Inflammatory macrophage treated with lipopolysaccharide for 4 hours (primary cell): ENCODE data around the gene ADPRH.

Source experiments
- DNase-seq: peaks from one replicate; pipeline ENCODE4 v3.0.0-alpha.2; 2020

ADPRH gene

DNA sequence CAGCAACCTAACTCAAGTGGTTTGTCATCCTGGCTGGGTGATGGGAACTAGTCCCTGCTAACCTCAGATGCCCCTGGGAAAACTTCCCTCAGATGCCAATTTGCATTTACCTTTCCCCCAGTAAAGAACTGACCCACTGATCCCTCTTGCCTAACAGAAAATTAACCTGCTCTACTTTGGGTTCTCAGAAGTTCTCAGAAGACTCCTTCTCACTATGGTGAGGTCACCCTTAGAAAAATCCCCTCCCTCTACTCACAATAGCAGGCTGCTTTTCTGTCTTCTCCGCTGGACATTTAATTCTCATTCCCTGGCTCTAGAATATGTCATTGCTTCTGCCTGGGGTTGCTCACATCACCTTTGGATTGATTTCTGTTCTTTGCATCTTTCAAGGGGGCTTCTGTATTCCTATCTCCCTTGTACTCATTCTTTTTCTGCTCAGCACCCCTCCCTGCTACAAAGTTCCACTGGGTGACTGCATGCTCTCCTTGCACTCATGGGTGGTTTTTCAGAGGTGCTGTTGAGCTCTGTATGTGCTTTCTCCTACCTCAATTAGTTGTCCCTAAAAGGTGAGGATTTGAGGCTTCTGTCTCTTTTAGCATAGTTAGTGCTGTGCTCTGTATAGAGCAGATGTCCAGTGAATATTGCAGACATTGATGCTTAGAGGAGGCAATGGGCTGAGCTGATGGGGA lies 19.3 kb downstream of the ADPRH start:
- DNase-seq = no peak

GRCh38 chr3:119599558-119600174 lies 20.4 kb downstream of the ADPRH start:
- no peak for DNase-seq

- no peak for DNase-seq
Measured at GRCh38 chr3:119600732-119601131, 21.4 kb downstream of the ADPRH start.

DNA sequence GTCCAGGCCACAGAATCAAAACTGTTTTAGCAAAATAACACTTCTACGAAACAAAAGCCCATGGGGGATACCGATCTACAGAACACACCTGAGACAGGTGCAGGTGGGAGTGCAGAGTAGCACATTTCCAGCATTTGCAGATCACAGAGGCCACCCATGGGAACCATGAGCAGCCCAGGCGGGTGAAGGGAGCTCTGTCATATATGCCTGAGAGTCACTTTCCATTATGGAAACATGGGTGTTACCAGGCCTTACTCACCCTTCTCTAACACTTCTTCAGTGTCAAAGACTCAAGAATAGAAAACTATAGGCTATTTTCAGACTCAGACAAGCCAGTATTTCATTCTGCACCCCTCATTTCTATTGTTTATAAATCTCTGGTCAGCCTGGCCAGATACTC lies 21.9 kb downstream of the ADPRH start:
- DNase-seq = no peak

- no peak for DNase-seq
Measured at GRCh38 chr3:119602676-119603075, 23.4 kb downstream of the ADPRH start.

GRCh38 chr3:119604878-119605277 lies 25.6 kb downstream of the ADPRH start:
- DNase-seq = no peak

- no peak for DNase-seq
Measured at GRCh38 chr3:119608405-119609000, 29.2 kb downstream of the ADPRH start.

- DNase-seq = no peak
Measured at GRCh38 chr3:119609301-119609700, 30.0 kb downstream of the ADPRH start.

DNA sequence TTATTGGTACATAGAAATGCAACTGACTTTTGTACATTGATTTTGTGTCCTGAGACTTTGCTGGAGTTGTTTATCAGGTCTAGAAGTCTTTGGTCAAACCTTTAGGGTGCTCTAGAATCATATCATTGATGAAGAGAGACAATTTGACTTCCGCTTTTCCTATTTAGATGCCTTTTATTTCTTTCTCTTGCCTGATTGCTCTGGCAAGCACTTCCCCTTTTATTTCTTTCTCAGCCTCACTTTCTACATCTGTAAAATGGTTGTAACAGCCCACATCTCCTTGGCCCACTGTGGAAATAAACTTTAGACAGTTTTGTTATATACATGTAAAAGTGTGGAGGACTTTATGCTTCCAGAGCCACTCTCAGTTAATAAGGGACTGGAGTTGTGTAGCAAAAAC lies 32.4 kb downstream of the ADPRH start:
- DNase-seq = no peak

DNA sequence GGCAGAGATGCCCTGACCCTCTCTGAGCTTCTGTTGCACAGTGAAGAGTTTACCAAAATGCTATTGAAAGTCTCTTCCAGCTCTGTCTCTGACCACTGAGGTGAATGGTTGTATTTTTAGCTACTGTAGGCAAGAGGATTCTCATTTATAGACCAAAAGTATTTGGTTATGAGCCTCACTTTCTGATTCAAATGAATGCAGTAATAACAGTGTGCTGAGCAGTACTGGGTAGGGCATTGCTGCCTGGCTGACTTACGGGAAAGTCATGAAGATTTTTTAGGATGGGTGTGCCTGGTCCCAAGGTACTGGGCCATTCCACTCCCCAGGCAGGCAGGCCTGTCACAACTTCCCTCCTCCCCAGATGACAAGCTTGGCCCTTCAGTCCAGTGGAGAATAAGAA lies 33.9 kb downstream of the ADPRH start:
- DNase-seq = no peak

- no peak for DNase-seq
Measured at GRCh38 chr3:119613872-119614271, 34.6 kb downstream of the ADPRH start.

DNA sequence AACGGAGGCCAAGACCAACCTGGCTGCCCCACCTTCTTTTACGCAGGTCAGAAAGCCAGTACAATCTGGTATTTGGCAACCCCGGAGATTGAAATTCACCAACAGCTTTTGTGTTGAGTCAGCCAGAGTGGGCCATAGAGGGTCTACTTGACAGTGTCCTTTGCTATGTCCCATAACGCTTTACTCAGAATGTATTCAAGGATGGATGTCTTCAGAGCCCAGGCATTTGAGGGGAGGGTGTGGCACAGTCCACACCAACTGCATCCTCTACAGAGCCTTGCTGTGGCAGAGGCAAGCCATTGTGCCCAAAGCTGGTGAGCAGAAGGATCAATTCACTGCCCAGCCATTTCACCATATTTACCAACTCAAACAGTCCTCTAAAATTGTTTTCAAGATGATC lies 36.8 kb downstream of the ADPRH start:
- DNase-seq = no peak

DNA sequence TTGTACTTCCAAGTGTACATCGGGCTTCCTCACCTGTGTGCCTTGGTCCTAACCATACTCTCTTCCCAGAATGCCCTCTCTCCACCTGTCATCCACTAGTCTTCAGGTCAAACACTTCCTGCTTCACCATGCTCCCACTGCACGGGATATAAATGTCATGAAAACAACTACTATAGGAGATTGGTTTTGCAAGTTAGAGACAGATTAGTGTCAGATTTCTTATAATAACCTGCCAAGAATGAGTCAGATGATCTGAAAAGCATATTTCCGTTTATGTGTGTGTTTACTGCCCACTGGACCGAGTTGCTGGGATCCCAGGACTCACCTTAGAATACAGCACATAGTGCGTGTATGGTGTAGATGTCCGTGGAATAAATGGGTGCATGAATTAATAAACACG lies 39.8 kb downstream of the ADPRH start:
- no peak for DNase-seq

- DNase-seq = no peak
Measured at GRCh38 chr3:119620899-119621298, 41.6 kb downstream of the ADPRH start.

DNA sequence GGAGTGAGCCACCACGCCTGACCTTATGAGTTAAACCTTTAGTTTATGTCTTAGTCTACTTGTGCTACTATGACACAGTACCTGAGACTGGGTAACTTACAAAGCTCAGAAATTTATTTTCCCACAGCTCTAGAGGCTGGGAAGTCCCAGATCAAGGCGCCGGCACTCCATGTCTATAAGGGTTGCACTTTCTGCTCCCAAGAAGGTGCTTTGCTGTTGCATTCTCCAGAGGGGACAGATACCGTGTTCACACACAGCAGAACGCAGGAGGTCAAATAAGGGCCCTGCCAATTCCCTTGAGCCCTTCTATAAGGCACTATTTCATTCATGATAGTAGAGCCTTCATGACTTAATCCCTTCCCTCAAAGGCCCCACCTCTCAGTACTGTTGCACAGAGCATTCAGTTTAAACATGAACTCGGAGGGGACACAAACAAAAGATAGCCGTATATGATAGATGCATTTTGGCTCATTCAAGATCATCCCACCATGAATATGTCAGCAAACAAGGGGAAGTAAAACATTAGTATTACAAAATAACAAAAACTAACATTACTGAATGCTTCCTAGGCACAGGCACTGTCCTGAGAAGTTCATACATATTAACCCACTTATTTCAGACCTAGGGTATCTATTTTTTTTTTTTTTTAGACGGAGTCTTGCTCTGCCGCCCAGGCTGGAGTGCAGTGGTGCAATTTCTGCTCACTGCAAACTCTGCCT lies 44.9 kb downstream of the ADPRH start:
- peak; percentile 71 for DNase-seq

DNA sequence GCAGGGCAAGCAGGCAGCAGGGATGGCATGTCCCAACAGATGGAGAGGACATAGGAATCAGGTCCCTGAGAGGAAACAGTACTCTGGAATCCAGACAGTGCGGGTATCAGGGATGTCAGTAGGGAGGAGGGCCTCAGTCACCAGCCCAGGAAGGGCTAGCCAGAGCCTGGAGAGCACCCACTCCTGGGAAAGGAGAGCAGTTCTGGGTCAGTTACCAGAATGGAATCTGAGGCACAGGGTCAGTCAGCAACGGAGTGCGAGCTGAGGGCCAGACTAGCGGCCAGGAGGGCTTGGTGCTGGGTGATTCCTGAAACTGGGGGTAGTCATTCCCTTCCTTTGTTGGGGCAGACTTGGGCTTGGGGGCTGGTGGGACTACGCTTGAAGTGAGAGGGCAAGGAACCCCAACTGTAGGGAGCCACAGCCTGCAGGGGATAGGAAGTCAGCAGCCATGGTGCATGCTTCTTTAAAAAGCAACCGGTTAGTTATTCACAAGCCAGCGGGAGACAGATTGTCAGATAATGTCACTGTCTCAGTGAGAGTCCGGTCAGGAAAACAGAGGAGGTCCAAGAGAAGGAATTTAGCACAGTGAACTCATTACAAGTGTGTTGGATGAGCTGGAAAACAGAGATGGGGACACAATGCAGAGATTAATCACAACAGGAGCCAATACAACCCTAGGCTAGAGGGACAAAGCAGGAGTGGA lies 46.3 kb downstream of the ADPRH start:
- no peak for DNase-seq

- peak; percentile 71 for DNase-seq
Measured at GRCh38 chr3:119626196-119626595, 46.9 kb downstream of the ADPRH start.

DNA sequence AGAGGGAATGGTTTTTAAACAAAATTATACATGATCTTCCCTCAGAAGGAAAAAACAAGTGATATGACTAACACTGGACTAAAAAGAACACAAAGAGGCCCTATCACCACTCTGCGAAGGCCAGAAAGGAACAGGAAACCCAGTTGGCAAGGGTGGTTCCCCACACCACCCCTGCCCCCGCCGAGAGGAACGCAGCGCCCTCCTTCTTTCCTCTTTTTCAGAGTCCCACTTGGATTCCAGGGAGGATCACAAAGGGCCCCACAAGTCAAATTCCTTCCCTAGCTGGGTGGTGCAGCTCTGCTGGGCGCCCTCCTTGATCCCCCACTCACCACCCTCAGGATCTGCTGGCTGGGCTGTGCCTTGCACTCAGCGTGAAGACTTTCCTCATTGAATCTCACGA lies 48.2 kb downstream of the ADPRH start:
- peak; percentile 89 for DNase-seq

DNA sequence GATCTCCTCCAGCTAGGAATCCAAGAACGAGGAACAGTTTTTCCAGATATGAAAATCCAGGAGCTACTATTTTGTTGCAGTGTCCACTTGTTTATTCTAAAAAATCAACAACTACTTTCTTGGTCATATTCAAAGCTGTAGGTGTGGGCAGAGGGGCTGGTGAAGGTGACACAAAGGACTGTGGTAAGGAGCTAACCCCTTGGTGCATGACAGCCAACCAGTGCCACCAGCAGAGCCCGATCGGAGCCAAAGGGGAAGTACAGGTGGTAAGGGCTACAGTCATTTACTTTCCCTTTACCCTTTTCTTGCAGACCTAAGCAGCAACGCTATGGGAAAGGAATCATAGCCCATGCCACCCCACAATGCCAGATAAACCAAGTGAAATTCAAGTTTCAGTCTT lies 49.1 kb downstream of the ADPRH start:
- DNase-seq = peak; percentile 81

DNA sequence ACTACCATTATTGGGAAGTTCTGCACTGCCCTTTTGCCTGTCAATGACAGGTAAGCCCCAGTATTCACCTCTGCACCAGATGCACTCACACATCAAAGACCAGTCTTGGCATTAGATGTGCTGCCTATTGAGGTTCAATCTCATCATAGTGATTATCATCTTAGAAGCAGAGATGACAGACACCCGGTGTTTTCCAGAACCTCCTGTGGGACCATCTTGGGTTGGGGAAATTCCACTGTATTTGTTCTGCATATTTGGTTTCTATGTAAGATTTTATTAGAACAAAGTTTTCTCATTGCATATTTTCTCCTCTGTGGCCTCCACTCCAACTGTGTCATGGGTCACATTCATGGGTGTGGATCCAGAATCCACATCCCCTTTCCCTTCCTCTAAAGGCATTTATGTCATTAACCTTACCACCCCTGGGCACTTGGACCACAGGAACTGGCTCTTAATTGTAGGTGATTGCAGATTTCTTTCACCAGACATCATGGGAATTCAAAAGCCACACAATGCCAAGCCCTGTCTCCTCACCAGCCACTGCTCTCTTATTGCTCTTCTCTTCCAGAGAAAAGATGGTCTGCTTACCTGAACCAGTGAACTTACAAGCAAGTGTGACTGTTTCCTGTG lies 49.6 kb downstream of the ADPRH start:
- peak; percentile 96 for DNase-seq

DNA sequence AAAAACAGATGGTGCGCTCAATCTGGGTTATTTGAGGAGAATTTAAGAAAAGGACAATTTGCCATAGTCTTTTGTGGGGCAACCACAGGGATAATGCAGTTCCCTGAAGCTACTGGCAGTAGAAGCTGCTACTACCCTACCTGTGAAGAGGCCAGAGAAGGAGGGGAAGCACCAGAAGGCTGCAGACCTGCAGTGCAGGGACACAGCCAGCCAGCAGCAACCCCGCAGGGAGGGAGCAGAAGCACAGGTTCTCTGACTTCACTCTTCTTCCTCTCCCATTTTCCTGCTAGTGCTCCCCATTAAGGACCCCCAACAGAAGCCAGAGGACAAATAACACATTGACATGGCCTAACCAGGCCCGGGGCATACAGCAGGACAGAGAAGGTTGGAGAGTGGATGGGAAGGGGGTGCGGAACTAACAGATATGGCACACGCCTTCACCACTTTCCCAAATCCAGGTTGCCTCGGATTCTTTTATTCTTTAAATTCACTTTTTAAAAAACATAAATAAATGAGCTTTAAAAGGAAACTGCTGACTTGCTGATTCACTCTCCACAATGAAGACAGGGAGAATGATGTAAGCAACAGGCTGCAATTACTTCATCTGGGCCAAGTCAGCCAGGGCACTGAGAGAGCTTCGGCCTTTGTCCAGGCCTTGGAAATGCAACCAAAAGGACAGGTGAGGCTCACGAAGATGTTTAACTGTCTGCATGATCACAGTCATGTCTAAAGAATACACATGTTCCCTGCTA lies 51.0 kb downstream of the ADPRH start:
- DNase-seq = peak; percentile 92

GRCh38 chr3:119630880-119631329 lies 51.6 kb downstream of the ADPRH start:
- peak; percentile 56 for DNase-seq
